GM12865 (cell line): ENCODE data around the gene MYH14.

Source experiments
- DNase-seq: peaks from one replicate; pipeline ENCODE4 v3.0.0; 2010; ENCODE audit warnings: low read depth
- H3K4me3 ChIP-seq: 2 replicates; pipeline ENCODE4 v1.5.1; 2011; ENCODE audit warnings: mild to moderate bottlenecking, low read depth, low read length, control low read depth
- CTCF ChIP-seq: IDR thresholded peaks from 2 replicates; pipeline ENCODE4 v1.5.1; 2011; ENCODE audit warnings: low read length, control low read depth, low read depth, inconsistent platforms; ENCODE audit not compliant: insufficient read depth; ENCODE audit errors: missing control alignments

The MYH14 gene

GRCh38 chr19:50285833-50286232, 82.4 kb downstream of the MYH14 start:
- no peak for TF ChIP-seq CTCF
- no peak overlapping the region for H3K4me3 ChIP-seq

GRCh38 chr19:50286443-50286842, 83.0 kb downstream of the MYH14 start:
- no peak for TF ChIP-seq CTCF
- no peak overlapping the region for H3K4me3 ChIP-seq
- DNase-seq, result no peak

More at GRCh38 chr19:50285833-50286232, 82.4 kb downstream of the MYH14 start:
- no peak for DNase-seq

- TF ChIP-seq CTCF, result no peak
- no peak for DNase-seq
- no peak overlapping the region for H3K4me3 ChIP-seq
These were observed 83.9 kb downstream of the MYH14 start for GRCh38 chr19:50287331-50287730.

DNA sequence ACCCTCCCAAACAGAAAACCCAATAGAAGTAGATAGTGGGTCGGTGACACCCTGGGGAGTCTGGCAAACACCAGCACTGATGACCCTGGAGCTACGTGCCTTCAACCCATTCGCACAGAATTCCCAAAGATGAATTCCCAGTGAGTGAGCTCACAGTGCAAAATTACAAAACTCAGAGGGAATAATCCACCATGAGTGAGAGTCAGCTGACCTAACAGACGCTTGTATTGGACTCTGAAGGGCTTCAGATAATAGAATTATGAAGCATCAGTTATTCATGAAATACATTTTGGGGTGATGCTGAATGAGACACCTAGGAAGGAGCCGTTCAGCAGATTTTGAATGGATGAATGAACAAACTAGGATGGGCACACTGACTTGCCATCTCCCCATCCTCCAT, 85.5 kb downstream of the MYH14 start:
- DNase-seq, result no peak
- H3K4me3 ChIP-seq, result no peak overlapping the region
- TF ChIP-seq CTCF, result no peak

DNA sequence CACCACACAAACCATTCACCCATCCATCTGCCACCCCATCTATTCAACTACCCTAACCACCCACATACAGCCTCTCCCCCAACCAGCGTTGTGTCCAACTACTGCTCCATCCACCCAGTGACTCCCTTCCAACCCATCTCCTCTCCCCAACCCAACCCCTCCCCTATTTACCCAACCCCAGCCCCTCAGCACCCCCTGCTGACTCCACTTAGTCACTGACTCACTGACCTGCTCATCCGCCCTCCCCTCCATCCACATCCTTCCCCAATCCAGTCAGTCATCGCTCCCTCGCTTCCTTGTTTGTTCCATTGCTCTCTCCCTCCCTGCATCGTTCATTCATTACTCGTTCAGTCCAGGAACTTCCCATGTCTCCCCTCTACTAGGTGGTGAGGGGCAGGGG, 86.6 kb downstream of the MYH14 start:
- no peak for TF ChIP-seq CTCF
- no peak for DNase-seq

GRCh38 chr19:50290775-50291174, 87.4 kb downstream of the MYH14 start:
- no peak overlapping the region for H3K4me3 ChIP-seq
- DNase-seq, result no peak
- TF ChIP-seq CTCF, result no peak

More for the DNA sequence above, 86.6 kb downstream of the MYH14 start:
- H3K4me3 ChIP-seq, result no peak overlapping the region

DNA sequence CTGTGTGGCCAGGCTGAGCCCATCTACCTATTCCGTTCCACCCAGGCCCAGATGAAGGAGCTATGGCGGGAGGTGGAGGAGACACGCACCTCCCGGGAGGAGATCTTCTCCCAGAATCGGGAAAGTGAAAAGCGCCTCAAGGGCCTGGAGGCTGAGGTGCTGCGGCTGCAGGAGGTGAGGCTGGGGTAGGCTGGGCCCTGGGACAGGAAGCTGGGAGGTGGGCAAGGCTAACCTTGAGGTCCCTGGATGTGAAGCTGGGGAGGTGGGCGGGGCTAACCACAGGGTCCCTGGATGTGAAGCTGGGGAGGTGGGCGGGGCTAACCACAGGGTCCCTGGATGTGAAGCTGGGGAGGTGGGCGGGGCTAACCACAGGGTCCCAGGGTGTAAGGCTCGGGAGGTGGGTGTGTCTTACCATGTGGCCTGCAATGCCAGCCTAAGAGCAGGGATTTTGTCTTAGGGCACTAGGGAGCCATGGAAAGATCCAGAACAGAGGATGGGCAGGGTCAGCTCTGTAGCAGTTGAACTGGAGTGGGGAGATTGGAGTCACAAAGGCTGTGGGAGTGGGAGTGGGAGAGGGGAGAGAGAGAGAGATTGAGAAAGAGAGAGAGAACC, 88.9 kb downstream of the MYH14 start:
- TF ChIP-seq CTCF, result no peak
- no peak for DNase-seq

More for the DNA sequence above, 88.9 kb downstream of the MYH14 start:
- no peak overlapping the region for H3K4me3 ChIP-seq
